ENCODE measurements around the gene KCNF1.

KCNF1 gene

DNA sequence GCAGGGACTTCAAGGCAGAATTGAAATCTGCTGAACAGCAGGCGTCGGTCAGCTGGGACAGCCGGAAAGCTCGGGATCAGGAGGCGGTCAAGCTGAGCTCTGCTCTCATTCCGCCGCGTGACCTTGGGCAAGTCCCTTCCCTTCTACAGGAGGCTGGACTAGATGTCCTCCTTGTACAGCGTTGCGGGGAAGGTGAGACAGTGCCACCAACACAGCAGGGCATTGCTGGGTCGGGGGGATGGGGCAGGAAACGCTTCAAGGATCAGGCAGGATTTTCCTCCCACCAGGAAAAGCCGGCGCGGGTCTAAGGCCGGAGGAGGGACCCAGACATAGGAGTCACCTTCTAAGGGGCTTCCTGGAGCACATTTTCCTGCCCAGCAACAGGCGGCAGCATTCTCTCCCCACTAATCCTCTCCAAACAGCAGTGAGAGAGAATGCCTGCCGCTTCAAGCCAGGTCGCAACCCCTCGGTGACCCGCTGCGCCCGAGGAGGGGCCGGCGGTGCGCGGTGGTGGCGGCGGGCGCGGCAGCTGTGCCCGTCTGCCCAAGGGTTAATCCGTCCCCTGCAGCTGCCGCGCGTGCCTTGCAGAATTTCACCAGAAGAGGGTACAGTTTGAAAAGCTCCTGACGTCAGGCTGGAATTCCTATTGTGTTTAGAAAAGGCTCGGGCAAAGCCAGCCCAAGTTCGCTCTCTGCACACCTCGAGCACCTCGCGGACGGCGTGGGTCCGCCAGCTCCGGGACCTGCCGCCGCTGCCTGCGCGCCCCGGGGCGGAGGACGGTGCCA lies at the start of gene KCNF1:
KCNF1 (plus strand) TSS at position 644 of the 785 bp plus-strand sequence. CDS start 493 bp downstream, outside the sequence.
- DNase-seq (ENCODE audit: low spot score): no peak

DNA sequence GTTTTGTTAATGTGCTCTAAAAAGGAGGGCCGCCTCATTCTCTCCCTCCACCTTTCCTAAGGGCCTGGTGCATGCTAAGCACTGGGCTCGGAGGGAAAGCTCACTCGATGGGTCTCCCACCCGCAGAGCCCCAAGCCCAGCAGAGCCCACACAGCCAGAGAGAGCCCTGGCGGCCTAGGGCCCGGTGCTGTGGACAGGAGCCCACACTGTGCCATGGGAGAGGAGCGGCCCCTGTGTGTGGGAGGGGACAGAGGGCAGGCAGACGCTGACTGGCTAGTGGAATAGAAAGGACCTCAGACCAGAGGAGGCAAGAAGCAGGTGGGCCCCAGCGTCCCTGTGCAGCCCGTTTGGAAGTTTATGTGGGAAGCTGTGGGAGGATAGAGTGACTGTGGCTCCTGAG lies 49.4 kb upstream of the KCNF1 start:
- DNase-seq (ENCODE audit: low spot score): no peak

DNA sequence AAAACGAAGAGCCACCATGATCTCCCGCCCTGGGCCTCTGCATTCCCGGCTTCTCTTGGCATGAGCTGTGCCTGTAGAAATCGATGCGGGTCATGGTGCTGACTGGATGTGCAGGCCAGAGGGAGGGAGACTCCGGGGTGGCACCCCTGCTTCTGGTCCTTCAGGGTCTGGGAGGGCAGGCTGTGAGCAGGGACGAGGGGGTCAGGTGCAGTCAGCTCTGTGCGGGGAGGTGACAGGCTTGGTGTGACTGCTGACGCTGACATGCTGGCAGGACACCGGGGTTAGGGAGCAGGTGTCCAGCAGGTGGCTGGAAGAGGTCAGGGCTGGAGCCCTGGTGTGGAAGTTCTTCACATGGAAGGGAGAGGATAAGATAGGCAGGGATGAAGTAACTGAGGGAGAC lies 48.7 kb upstream of the KCNF1 start:
- no peak for DNase-seq (ENCODE audit: low spot score)

DNA sequence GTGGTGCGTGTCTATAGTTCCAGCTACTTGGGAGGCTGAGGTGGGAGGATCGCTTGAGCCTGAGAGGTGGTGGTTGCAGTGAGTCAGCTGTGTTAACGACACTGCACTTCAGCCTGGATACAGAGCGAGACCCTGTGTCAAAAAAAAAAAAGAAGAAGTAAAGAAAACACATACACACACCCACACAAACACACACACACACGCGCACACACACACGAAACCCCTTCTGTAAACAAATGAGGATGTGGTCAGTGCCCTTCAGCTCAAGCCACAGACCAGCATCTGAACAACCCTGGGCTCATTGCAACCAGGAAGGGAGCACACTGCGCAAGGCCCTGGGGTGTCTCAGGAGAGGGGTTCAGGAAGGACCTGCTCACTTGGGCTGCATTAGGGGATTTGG lies 47.9 kb upstream of the KCNF1 start:
- no peak for DNase-seq (ENCODE audit: low spot score)

GRCh38 chr2:10864251-10864650 lies 47.5 kb upstream of the KCNF1 start:
- no peak for DNase-seq (ENCODE audit: low spot score)

DNA sequence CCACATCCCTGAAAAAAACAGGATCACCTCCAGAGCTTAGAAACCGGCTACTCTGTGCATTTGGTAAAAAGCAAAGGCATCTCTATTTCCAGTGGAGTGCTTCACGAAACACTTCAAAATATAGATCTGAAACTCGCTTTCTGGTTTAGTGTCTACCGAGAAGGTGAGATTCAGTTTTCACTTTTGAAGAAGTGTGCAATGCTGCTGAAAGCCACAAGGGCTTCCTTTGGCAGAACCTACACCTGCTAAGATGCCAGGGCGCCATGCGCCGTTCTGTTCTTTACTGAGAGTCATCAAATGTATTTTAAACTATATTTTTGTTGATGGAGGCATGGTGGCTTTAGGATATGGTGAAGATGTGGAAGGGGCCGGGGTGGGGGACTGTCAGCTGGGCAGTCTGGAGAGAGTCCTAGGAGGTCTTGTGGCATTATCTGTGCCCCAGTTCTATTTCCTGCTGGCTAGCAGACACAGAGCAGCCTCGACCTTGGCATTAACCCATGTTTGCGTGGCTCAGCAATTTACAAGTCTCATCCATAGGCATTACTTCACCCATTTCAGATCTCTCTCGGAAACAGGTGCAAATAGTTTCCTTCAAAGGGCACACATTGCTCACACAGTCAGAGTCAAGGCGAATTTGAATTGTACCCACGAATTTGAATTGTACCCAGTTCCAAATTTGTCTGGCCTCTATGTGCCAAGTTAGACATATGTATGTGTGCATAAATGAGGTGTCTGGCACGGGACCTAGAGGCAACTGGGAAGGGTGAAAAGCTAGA lies 46.7 kb upstream of the KCNF1 start:
- peak; percentile 21 for DNase-seq (ENCODE audit: low spot score)

- no peak for DNase-seq (ENCODE audit: low spot score)
Observed at GRCh38 chr2:10865841-10866240, 45.9 kb upstream of the KCNF1 start.

DNA sequence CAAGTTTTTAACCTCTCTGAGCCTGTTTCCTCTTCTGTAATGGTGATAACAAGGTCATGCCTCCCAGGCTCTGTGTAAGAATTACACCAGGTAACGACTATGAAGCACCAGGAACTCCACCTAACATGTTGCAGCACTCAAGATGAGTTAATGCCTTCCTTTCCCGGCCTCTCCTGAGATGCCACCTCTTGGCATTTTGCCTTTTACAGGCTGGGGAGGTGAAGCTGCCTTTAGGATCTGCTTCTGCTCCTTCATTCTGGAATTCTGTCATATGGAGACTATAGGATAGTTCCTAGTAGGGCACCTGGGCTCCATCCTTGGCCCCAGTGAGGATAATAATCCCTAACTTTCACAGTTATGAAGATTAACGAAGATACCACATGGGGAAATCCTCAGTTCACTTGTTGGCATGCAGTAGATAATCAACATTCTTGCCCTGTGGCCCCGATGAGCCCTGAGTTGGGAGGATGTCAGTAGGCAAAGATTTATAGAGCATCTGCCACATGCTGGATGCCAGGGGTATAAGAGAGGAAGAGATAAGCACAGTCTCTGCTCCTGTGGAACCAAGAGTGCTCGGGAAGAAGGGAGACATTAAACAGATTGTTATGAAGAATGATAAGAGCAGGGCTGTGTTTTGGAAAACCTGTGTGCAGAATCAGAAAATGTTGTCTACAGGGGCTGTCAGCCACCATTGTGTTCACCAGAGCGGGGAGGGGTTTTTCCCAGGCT lies 43.9 kb upstream of the KCNF1 start:
- DNase-seq (ENCODE audit: low spot score): no peak

- DNase-seq (ENCODE audit: low spot score): no peak
Observed at GRCh38 chr2:10868465-10869314, 43.0 kb upstream of the KCNF1 start.

DNA sequence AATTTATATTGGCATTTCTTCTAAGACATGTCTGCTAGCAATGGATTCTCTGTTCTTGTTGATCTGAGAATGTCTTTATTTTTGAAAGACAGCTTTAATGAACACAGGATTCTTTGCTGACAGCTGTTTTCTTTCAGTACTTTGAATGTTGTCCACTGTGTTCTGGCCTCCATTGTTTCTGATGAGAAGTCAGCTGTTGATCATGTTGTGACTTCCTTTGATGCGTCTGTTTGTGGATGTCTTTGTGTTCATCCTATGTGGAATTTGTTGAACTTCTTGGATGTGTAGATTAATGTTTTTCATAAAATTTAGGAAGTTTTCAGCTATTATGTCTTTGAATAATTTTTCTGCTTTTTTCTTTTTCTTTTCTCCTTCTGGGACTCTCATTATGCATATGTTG lies 39.8 kb upstream of the KCNF1 start:
- DNase-seq (ENCODE audit: low spot score): no peak

- no peak for DNase-seq (ENCODE audit: low spot score)
Observed at GRCh38 chr2:10873171-10873570, 38.6 kb upstream of the KCNF1 start.

- no peak for DNase-seq (ENCODE audit: low spot score)
Observed at GRCh38 chr2:10873790-10874437, 37.8 kb upstream of the KCNF1 start.

- DNase-seq (ENCODE audit: low spot score): no peak
Observed at GRCh38 chr2:10875126-10875525, 36.6 kb upstream of the KCNF1 start.

- DNase-seq (ENCODE audit: low spot score): no peak
Observed at GRCh38 chr2:10876394-10876793, 35.3 kb upstream of the KCNF1 start.

DNA sequence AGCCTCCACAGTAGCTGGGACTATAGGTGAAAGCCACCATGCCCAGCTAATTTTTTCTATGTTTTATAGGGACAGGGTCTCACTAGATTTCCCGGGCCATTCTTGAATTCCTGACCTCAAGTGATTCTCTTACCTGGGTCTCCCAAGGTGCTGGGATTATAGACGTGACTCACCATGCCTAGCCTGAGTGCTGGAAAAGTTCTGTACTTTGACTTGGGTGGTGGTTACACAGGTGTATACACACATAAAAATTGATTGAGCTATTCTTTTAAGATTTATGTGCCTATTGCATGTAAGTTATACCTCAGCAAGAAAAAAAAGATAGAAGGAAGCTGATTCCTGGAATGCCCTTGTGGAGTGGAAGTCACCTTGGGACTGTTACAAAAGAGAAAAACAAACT lies 34.8 kb upstream of the KCNF1 start:
- DNase-seq (ENCODE audit: low spot score): no peak

DNA sequence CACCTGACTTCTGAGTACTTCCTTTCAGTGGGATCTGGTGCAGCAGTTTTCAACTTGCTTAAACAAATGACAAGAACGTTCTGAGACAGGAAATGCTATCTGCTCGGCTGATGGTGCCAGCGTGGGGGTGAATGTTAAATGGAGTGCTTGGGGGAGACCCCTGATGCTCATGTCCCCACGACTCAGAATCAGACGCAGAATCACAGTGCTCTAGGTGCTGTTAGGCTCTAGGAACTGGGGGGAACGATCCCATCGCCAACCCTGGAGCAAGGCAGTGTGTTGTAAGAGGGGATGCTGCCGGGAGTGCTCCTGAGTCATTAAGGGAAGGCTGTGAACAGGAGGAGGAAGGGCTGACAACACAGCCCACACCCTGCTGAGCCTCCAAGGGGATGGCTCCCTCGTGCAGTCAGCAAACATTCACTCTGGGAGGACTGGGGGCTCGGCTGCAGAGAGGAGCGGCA lies 34.1 kb upstream of the KCNF1 start:
- no peak for DNase-seq (ENCODE audit: low spot score)

- DNase-seq (ENCODE audit: low spot score): no peak
Observed at GRCh38 chr2:10878268-10878915, 33.3 kb upstream of the KCNF1 start.

DNA sequence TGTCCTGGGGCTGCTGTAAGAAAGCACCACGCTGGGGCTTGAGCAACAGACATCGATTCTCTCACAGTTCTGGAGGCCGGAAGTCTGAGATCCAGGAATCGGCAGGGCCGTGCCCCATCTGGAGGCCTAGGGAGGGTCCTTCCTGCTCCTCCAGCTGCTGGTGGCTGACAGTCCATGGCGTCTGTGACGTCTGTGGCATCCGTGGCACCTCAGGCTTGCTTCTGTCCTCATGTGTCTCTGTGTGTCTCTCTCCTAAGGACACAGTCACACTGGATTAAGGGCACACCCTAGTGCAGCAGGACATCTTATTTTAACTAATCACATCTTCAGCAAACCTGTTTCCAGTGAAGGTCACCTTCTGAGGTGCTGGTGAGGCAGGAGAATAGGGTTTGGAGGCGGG lies 32.6 kb upstream of the KCNF1 start:
- no peak for DNase-seq (ENCODE audit: low spot score)

DNA sequence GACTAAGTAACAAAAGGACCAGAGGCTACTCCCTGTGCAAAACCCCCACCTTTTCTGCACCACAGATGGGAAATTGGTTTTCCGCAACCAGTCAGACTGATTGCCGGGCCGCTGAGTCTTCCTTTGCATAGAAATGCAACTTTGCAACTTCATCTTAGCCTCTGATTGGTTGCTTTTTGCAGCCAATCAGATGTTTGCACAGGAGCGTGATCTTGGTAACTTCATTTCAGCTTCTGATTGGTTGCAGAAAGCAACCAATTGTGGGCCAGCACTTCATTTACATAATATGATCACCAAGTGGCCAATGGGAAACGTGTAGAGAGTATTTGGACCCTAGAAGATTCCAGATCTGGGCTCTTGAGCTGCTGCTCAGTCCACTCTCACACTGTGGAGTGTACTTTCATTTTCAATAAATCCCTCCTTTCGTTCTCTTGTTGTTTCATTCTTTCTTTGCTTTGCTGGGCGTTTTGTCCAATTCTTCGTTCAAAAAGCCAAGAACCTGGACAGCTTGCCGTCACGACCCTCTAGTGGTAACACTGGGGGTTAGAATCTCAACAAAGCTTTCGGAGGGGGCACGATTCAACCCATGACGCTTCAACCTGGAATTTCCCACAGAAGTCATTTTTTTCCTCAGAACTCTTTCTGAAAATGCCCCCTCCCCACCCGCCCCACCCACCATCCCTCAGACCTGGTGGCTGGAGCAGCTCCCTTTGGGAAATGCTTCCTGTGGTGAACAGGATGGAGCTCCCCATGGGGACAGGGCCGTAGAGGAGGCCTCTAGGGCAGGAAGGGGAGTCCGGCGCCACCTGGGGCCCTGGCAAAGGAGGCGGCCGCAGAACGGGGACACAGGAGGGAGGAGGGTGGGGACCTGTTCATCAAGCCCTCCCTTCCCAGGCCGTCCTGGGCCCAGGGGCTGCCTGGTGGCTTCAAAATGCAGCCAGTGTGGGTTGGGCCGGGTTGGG lies 31.8 kb upstream of the KCNF1 start:
- no peak for DNase-seq (ENCODE audit: low spot score)

Data from CD4-positive, alpha-beta T cell treated with Interleukin-15 for 4 hours (primary cell).